GM23338 (cell line): Measurements from ENCODE around the gene SLC23A2. TPM values are rescaled to one million over a fixed set of nuclear protein-coding genes. Genes with fewer than 3 reads are reported as not detected.

ENCODE experiments used
- ATAC-seq: fragments of 200-7000 bp; cut with Tn5 transposase; 3 replicates; pipeline ENCODE4 v1.9.1; 2020
- DNase-seq: peaks from one replicate; pipeline ENCODE4 v3.0.0-alpha.2; 2015; ENCODE audit warnings: low spot score
- H2AFZ ChIP-seq: fragments of 200-600 bp; sonication (generic); 2 replicates; pipeline ENCODE4 v1.8.0; 2016; ENCODE audit warnings: antibody characterized with exemption, mild to moderate bottlenecking, moderate library complexity
- H3F3A ChIP-seq: fragments of 200-600 bp; sonication (generic); replicated peaks from 2 replicates; pipeline ENCODE4 v1.8.0; 2017; ENCODE audit warnings: antibody characterized with exemption, mixed run types, low read depth
- H3K27ac ChIP-seq: fragments of 200-600 bp; sonication (generic); 2 replicates; pipeline ENCODE4 v1.6.1; 2016; ENCODE audit warnings: low read depth
- H3K27me3 ChIP-seq: fragments of 200-600 bp; sonication (generic); 2 replicates; pipeline ENCODE4 v1.8.0; 2016; ENCODE audit warnings: mild to moderate bottlenecking, mixed run types, moderate library complexity; ENCODE audit not compliant: insufficient read depth
- H3K36me3 ChIP-seq: fragments of 200-600 bp; sonication (generic); 2 replicates; pipeline ENCODE4 v1.8.0; 2016; ENCODE audit warnings: mild to moderate bottlenecking; ENCODE audit not compliant: insufficient read depth
- H3K4me1 ChIP-seq: fragments of 200-600 bp; sonication (generic); 2 replicates; pipeline ENCODE4 v1.8.0; 2016; ENCODE audit warnings: mild to moderate bottlenecking, moderate library complexity; ENCODE audit not compliant: insufficient read depth
- H3K4me2 ChIP-seq: fragments of 200-600 bp; sonication (generic); 2 replicates; pipeline ENCODE4 v1.7.1; 2017; ENCODE audit warnings: mixed run types
- H3K4me3 ChIP-seq: fragments of 200-600 bp; sonication (generic); 2 replicates; pipeline ENCODE4 v1.6.1; 2016; ENCODE audit warnings: mixed run types
- H3K79me2 ChIP-seq: fragments of 200-600 bp; sonication (generic); replicated peaks from 2 replicates; pipeline ENCODE4 v1.8.0; 2017; ENCODE audit warnings: mild to moderate bottlenecking; ENCODE audit not compliant: insufficient read depth
- H3K9me2 ChIP-seq: fragments of 200-600 bp; sonication (generic); 2 replicates; pipeline ENCODE4 v1.8.0; 2017; ENCODE audit not compliant: insufficient read depth
- H4K20me1 ChIP-seq: fragments of 200-600 bp; sonication (generic); replicated peaks from 2 replicates; pipeline ENCODE4 v1.8.0; 2017; ENCODE audit warnings: mild to moderate bottlenecking; ENCODE audit not compliant: insufficient read depth
- H3K27ac Mint-ChIP-seq: 2 replicates; pipeline ENCODE4 v1.8.0; 2020; ENCODE audit warnings: inconsistent platforms, mild to moderate bottlenecking, moderate library complexity, mixed read lengths
- H3K27me3 Mint-ChIP-seq: 3 replicates; pipeline ENCODE4 v1.8.0; 2022; ENCODE audit warnings: low read depth, mild to moderate bottlenecking, moderate library complexity, mixed read lengths, inconsistent platforms; ENCODE audit not compliant: insufficient read depth, poor library complexity
- H3K36me3 Mint-ChIP-seq: 3 replicates; pipeline ENCODE4 v1.8.0; 2021; ENCODE audit warnings: low read depth, mild to moderate bottlenecking, inconsistent platforms, moderate library complexity, mixed read lengths
- H3K4me1 Mint-ChIP-seq: 3 replicates; pipeline ENCODE4 v1.8.0; 2020; ENCODE audit warnings: mild to moderate bottlenecking, inconsistent platforms, mixed read lengths
- H3K4me3 Mint-ChIP-seq: 3 replicates; pipeline ENCODE4 v1.8.0; 2021; ENCODE audit warnings: moderate library complexity, mild to moderate bottlenecking, inconsistent platforms, mixed read lengths
- H3K9me3 Mint-ChIP-seq: 3 replicates; pipeline ENCODE4 v1.8.0; 2020; ENCODE audit warnings: moderate library complexity, mild to moderate bottlenecking, inconsistent platforms, mixed read lengths
- CREB1 ChIP-seq: fragments of 250-450 bp; sonication (Bioruptor Pico); IDR thresholded peaks from 2 replicates; pipeline ENCODE4 v1.5.0; 2020; ENCODE audit warnings: low read depth, mild to moderate bottlenecking, moderate library complexity
- EZH2 ChIP-seq: fragments of 200-600 bp; sonication (generic); IDR thresholded peaks from one replicate; pipeline ENCODE4 v1.8.0; 2017; ENCODE audit warnings: antibody characterized with exemption, mild to moderate bottlenecking, low read depth; ENCODE audit not compliant: unreplicated experiment
- EZH2phosphoT487 ChIP-seq: fragments of 200-600 bp; sonication (generic); IDR thresholded peaks from one replicate; pipeline ENCODE4 v1.8.1; 2018; ENCODE audit warnings: antibody characterized with exemption; ENCODE audit not compliant: unreplicated experiment
- JUNB ChIP-seq: IDR thresholded peaks from one replicate; pipeline ENCODE4 v1.6.1; 2016; ENCODE audit warnings: antibody characterized with exemption; ENCODE audit not compliant: unreplicated experiment
- NANOG ChIP-seq: IDR thresholded peaks from 2 replicates; pipeline ENCODE4 v1.6.1; 2016; ENCODE audit warnings: antibody characterized with exemption, borderline replicate concordance
- POLR2AphosphoS5 ChIP-seq: IDR thresholded peaks from 2 replicates; pipeline ENCODE4 v1.6.1; 2016; ENCODE audit warnings: antibody characterized with exemption, low read depth
- STAT1 ChIP-seq: IDR thresholded peaks from one replicate; pipeline ENCODE4 v1.6.1; 2016; ENCODE audit warnings: antibody characterized with exemption; ENCODE audit not compliant: unreplicated experiment
- ZNF114 ChIP-seq: fragments of 250-450 bp; sonication (Bioruptor Pico); IDR thresholded peaks from 2 replicates; pipeline ENCODE4 v1.5.0; 2020; ENCODE audit warnings: mild to moderate bottlenecking, moderate library complexity
- ZNF331 ChIP-seq: fragments of 250-450 bp; sonication (Bioruptor Pico); IDR thresholded peaks from 2 replicates; pipeline ENCODE4 v1.5.0; 2020; ENCODE audit warnings: low read depth, mild to moderate bottlenecking, moderate library complexity
- polyA plus RNA-seq: library from polyadenylated mRNA; unstranded; fragments of >200 nt; fragmentation: Nextera tagmentation; extraction: Ambion mirVana; gene quantifications from 2 replicates; pipeline ENCODE4 v1.2.1, GENCODE V29; 2016
- total RNA-seq: library from RNA; depleted of rRNA; stranded (reverse); fragments of >200 nt; shearing (Covaris generic); gene quantifications from 2 replicates; pipeline ENCODE4 v1.2.3, GENCODE V29; 2014
- TF ChIP-seq, protein P1 (sequence below), 2 experiments: fragments of 200-600 bp in 1 of 2; sonication (generic) in 1 of 2; conservative IDR thresholded peaks; 2 replicates each; pipeline versions ENCODE4 v1.5.1 to v1.6.1; 2016 to 2017; ENCODE audit warnings: antibody characterized with exemption in 2 of 2, low read depth in 2 of 2, mild to moderate bottlenecking in 2 of 2, moderate library complexity in 1 of 2
- TF ChIP-seq, protein P2 (sequence below): IDR thresholded peaks from 2 replicates; pipeline ENCODE4 v1.6.1; 2016; ENCODE audit warnings: antibody characterized with exemption
- TF ChIP-seq, protein P3 (sequence below): fragments of 250-450 bp; sonication (Bioruptor Pico); IDR thresholded peaks from 2 replicates; pipeline ENCODE4 v1.5.0; 2020; ENCODE audit warnings: mild to moderate bottlenecking, moderate library complexity

SLC23A2 gene
- total and polyA plus RNA-seq, 2 experiments from 2014 or later, result 4.4 to 20.2 TPM

DNA sequence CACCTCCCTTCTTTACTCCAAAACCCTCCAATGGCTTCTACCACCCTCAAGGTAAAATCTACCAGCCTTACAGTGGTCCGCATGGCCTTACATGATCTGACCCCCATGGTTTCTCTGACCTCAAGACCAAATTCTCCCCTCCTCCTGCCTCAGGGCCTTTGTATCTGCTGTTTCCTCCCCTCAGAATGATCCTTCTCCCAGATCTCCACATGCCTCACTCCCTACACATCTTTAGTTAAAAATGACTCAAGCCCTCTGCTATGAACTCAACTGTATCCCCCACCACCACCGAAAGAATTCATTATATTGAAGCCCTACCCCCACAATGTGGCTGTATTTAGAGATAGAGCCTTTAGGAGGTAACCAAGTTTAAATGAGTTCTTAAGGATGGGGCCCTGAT lies 4.1 kb downstream of the SLC23A2 start (continued):
- TF ChIP-seq, protein P1, sequence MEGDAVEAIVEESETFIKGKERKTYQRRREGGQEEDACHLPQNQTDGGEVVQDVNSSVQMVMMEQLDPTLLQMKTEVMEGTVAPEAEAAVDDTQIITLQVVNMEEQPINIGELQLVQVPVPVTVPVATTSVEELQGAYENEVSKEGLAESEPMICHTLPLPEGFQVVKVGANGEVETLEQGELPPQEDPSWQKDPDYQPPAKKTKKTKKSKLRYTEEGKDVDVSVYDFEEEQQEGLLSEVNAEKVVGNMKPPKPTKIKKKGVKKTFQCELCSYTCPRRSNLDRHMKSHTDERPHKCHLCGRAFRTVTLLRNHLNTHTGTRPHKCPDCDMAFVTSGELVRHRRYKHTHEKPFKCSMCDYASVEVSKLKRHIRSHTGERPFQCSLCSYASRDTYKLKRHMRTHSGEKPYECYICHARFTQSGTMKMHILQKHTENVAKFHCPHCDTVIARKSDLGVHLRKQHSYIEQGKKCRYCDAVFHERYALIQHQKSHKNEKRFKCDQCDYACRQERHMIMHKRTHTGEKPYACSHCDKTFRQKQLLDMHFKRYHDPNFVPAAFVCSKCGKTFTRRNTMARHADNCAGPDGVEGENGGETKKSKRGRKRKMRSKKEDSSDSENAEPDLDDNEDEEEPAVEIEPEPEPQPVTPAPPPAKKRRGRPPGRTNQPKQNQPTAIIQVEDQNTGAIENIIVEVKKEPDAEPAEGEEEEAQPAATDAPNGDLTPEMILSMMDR (conservative IDR thresholded peaks at IDR 0.05; ENCODE audit: low read depth in 2 of 2), result no peak
- no peak for TF ChIP-seq CREB1
- no peak for TF ChIP-seq ZNF331 (CRISPR knock-in tag)
- TF ChIP-seq JUNB, result no peak
- TF ChIP-seq, protein P2, sequence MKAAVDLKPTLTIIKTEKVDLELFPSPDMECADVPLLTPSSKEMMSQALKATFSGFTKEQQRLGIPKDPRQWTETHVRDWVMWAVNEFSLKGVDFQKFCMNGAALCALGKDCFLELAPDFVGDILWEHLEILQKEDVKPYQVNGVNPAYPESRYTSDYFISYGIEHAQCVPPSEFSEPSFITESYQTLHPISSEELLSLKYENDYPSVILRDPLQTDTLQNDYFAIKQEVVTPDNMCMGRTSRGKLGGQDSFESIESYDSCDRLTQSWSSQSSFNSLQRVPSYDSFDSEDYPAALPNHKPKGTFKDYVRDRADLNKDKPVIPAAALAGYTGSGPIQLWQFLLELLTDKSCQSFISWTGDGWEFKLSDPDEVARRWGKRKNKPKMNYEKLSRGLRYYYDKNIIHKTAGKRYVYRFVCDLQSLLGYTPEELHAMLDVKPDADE, result no peak

DNA sequence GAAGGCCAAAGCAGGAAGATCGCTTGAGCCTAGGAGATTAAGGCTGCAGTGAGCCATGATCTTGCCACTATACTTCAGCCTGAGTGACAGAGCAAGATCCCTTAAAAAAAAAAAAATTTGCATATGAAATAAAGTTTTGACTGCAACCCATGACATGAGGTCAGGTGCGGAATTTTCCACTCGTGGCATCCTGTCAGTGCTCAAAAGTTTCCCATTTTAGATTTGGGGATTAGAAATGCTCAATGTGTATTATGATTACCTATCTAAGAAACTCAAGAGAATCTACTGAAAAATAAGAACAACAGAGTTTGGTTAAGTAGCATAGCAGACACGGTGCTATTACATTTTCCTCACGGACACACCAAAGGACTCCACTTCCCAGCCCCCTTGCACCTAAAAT lies 11.7 kb downstream of the SLC23A2 start:
- H3K27me3 ChIP-seq, result no peaks in the 10 kb centered on the region
- peak; percentile 35; the same call in 1 of the 3 replicates for ATAC-seq
- H3F3A ChIP-seq, result no peaks in the 10 kb centered on the region
- no peak for DNase-seq
- H3K4me3 ChIP-seq, result no peak overlapping the region
- H3K27ac ChIP-seq, result 0 out of 2 replicates have a peak overlapping the region, but pooled peaks have one; percentile 74
- peaks cover 6% of the 10 kb centered on the region for H3K4me1 ChIP-seq
- H3K4me3 Mint-ChIP-seq, result no peak overlapping the region
- no peaks in the 10 kb centered on the region for H3K36me3 Mint-ChIP-seq
- H3K27ac Mint-ChIP-seq, result 0 out of 2 replicates have a peak overlapping the region, but pooled peaks have one; percentile 7
- 0 out of 2 replicates have a peak, but pooled peaks cover 2% of the 10 kb centered on the region for H4K20me1 ChIP-seq
- no peaks in the 10 kb centered on the region for H3K36me3 ChIP-seq
- no peak overlapping the region for H2AFZ ChIP-seq
- no peaks in the 10 kb centered on the region for H3K9me2 ChIP-seq
- H3K4me2 ChIP-seq, result 0 out of 2 replicates have a peak overlapping the region, but pooled peaks have one; percentile 15
- peaks cover 17% of the 10 kb centered on the region for H3K4me1 Mint-ChIP-seq
- no peaks in the 10 kb centered on the region for H3K9me3 Mint-ChIP-seq
- H3K27me3 Mint-ChIP-seq, result peaks cover 2% of the 10 kb centered on the region
- peaks cover 85% of the 10 kb centered on the region for H3K79me2 ChIP-seq
- TF ChIP-seq, protein P3, sequence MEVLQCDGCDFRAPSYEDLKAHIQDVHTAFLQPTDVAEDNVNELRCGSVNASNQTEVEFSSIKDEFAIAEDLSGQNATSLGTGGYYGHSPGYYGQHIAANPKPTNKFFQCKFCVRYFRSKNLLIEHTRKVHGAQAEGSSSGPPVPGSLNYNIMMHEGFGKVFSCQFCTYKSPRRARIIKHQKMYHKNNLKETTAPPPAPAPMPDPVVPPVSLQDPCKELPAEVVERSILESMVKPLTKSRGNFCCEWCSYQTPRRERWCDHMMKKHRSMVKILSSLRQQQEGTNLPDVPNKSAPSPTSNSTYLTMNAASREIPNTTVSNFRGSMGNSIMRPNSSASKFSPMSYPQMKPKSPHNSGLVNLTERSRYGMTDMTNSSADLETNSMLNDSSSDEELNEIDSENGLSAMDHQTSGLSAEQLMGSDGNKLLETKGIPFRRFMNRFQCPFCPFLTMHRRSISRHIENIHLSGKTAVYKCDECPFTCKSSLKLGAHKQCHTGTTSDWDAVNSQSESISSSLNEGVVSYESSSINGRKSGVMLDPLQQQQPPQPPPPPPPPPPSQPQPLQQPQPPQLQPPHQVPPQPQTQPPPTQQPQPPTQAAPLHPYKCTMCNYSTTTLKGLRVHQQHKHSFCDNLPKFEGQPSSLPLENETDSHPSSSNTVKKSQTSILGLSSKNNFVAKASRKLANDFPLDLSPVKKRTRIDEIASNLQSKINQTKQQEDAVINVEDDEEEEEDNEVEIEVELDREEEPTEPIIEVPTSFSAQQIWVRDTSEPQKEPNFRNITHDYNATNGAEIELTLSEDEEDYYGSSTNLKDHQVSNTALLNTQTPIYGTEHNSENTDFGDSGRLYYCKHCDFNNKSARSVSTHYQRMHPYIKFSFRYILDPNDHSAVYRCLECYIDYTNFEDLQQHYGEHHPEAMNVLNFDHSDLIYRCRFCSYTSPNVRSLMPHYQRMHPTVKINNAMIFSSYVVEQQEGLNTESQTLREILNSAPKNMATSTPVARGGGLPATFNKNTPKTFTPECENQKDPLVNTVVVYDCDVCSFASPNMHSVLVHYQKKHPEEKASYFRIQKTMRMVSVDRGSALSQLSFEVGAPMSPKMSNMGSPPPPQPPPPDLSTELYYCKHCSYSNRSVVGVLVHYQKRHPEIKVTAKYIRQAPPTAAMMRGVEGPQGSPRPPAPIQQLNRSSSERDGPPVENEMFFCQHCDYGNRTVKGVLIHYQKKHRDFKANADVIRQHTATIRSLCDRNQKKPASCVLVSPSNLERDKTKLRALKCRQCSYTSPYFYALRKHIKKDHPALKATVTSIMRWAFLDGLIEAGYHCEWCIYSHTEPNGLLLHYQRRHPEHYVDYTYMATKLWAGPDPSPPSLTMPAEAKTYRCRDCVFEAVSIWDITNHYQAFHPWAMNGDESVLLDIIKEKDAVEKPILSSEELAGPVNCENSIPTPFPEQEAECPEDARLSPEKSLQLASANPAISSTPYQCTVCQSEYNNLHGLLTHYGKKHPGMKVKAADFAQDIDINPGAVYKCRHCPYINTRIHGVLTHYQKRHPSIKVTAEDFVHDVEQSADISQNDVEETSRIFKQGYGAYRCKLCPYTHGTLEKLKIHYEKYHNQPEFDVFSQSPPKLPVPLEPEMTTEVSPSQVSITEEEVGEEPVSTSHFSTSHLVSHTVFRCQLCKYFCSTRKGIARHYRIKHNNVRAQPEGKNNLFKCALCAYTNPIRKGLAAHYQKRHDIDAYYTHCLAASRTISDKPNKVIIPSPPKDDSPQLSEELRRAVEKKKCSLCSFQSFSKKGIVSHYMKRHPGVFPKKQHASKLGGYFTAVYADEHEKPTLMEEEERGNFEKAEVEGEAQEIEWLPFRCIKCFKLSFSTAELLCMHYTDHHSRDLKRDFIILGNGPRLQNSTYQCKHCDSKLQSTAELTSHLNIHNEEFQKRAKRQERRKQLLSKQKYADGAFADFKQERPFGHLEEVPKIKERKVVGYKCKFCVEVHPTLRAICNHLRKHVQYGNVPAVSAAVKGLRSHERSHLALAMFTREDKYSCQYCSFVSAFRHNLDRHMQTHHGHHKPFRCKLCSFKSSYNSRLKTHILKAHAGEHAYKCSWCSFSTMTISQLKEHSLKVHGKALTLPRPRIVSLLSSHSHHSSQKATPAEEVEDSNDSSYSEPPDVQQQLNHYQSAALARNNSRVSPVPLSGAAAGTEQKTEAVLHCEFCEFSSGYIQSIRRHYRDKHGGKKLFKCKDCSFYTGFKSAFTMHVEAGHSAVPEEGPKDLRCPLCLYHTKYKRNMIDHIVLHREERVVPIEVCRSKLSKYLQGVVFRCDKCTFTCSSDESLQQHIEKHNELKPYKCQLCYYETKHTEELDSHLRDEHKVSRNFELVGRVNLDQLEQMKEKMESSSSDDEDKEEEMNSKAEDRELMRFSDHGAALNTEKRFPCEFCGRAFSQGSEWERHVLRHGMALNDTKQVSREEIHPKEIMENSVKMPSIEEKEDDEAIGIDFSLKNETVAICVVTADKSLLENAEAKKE (CRISPR knock-in tag), result no peak
- TF ChIP-seq NANOG (no peak), EZH2phosphoT487 (no peak), CREB1 (no peak), EZH2 (no peak), ZNF114 (CRISPR knock-in tag) (no peak), JUNB (no peak), POLR2AphosphoS5 (no peak), STAT1 (no peak), ZNF331 (CRISPR knock-in tag) (no peak)
- TF ChIP-seq, protein P2, result no peak
- TF ChIP-seq, protein P1 (conservative IDR thresholded peaks at IDR 0.05; ENCODE audit: low read depth in 2 of 2), result no peak
